Erythroblast (primary cell): ENCODE measurements around the gene RAB27B.

ENCODE experiments used
- GATA1 ChIP-seq: IDR thresholded peaks from 2 replicates; pipeline ENCODE4 v1.6.1; 2011; ENCODE audit warnings: low read depth, mild to moderate bottlenecking, control low read depth, low read length, moderate library complexity
- POLR2A ChIP-seq: IDR thresholded peaks from 2 replicates; pipeline ENCODE4 v1.6.1; 2011; ENCODE audit warnings: mild to moderate bottlenecking, low read length

- TF ChIP-seq POLR2A, result no peak
- TF ChIP-seq GATA1, result no peak
These were observed 15.4 kb upstream of the RAB27B start for GRCh38 chr18:54812885-54813284.
